ENCODE data around the gene USH1G. TPM values are rescaled to one million over a fixed set of nuclear protein-coding genes. Genes with fewer than 3 reads are reported as not detected.

USH1G gene
- total RNA-seq, 2 experiments from 2014 or later, result not detected

GRCh38 chr17:74868251-74868907 is 54.7 kb downstream of the USH1G start:
- H3K4me1 Mint-ChIP-seq (ENCODE audit: low read depth), result peaks cover 16% of the 10 kb centered on the region
- intact Hi-C loops (cut with micrococcal nuclease), result no loop called here
- CTCF ChIA-PET, result interaction anchor here (0.6 to 5.8 kb wide), 3 partner anchors 50 to 90 kb away, joined by 4 to 27 read pairs (median 5); no protein-coding TSS in a partner anchor
- H3K27me3 Mint-ChIP-seq (ENCODE audit: low read depth), result peaks cover 1% of the 10 kb centered on the region
- H3K27ac Mint-ChIP-seq, result no peak overlapping the region
- no peak for DNase-seq
- peaks cover 18% of the 10 kb centered on the region for H3K36me3 Mint-ChIP-seq (ENCODE audit: low read depth)
- no peak overlapping the region for H3K4me3 Mint-ChIP-seq
- H3K9me3 Mint-ChIP-seq, result no peaks in the 10 kb centered on the region

DNA sequence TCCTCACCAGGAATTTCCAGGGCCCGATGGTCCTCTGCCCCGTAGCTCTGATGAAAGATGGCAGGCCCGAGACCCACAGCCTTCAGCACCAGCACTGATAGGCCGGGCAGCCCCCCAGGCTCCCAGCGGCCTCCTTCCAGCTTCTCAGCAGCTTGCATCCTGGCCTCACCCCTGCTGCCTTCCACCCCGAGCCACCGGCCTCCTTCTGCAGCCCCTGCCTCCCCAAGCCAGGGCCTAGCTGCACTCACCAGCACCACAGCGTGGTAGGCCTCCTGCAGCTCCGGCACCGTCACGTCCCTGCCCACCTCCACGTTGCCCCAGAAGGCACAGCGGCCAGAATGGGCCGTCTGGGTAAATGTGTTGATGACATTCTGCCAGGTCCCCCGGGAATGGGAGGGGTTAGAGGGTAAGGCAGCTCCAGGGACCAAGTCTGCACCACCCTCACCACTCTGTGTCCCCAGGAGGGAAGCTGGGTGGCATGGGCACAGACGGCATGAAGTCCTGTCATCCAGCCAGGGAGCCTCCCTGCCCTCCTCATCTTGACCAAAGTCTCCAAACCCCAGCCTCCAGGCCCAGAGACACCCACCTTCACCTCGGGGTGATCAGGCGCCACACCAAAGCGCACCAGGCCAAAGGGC is 56.7 kb downstream of the USH1G start:
- DNase-seq, result no peak
- H3K27ac Mint-ChIP-seq, result no peak overlapping the region
- peaks cover 12% of the 10 kb centered on the region for H3K4me1 Mint-ChIP-seq (ENCODE audit: low read depth)
- H3K36me3 Mint-ChIP-seq (ENCODE audit: low read depth), result peaks cover 12% of the 10 kb centered on the region
- peaks cover 8% of the 10 kb centered on the region for H3K27me3 Mint-ChIP-seq (ENCODE audit: low read depth)
- intact Hi-C loops (cut with micrococcal nuclease), result no loop called here
- CTCF ChIA-PET, result interaction anchor here (1.0 to 10.0 kb wide), 14 partner anchors 7 to 130 kb away, joined by 3 to 165 read pairs (median 8); partner anchors contain the start of gene FDXR
- H3K4me3 Mint-ChIP-seq, result no peak overlapping the region
- no peaks in the 10 kb centered on the region for H3K9me3 Mint-ChIP-seq

Other genes with a start within 250 kb of the USH1G start
- not detected for gene CD300LF, start 210.3 kb downstream of the USH1G start, total RNA-seq
- 1 to 10 TPM; 2.1 to 2.3 TPM for gene RAB37, start 186.0 kb downstream of the USH1G start, total RNA-seq
- 10 to 100 TPM; 70.8 to 77.6 TPM for gene NHERF1, start 174.6 kb downstream of the USH1G start, total RNA-seq
- 10 to 100 TPM; 42.1 to 43.9 TPM for gene NAT9, start 146.9 kb downstream of the USH1G start, total RNA-seq
- gene GRIN2C, start 63.4 kb downstream of the USH1G start, total RNA-seq, result under 1 TPM in 1 of 2 experiments, not detected in 1; 0.07 TPM
- 10 to 100 TPM; 61.8 to 67.6 TPM for gene FDXR, start 50.3 kb downstream of the USH1G start, total RNA-seq
- not detected for gene FADS6, start 29.6 kb downstream of the USH1G start, total RNA-seq
- not detected for gene OTOP2, start 1.0 kb upstream of the USH1G start, total RNA-seq
- not detected for gene OTOP3, start 12.6 kb upstream of the USH1G start, total RNA-seq
- 1 to 10 TPM in 1 of 2 experiments, under 1 TPM in 1; 0.91 to 1.6 TPM for gene HID1, start 49.5 kb upstream of the USH1G start, total RNA-seq
- gene CDR2L, start 64.4 kb upstream of the USH1G start, total RNA-seq, result under 1 TPM; 0.49 to 0.93 TPM
- 10 to 100 TPM; 60.6 to 64.5 TPM for gene MRPL58, start 89.4 kb upstream of the USH1G start, total RNA-seq
- gene ATP5PD, start 123.7 kb upstream of the USH1G start, total RNA-seq, result 100 to 1,000 TPM; 227 to 249 TPM
- 10 to 100 TPM; 18.7 to 20.8 TPM for gene KCTD2, start 124.0 kb upstream of the USH1G start, total RNA-seq
- 1 to 10 TPM; 2.5 to 3.1 TPM for gene SLC16A5, start 164.7 kb upstream of the USH1G start, total RNA-seq
- 1 to 10 TPM; 3.8 to 4.9 TPM for gene ARMC7, start 186.7 kb upstream of the USH1G start, total RNA-seq
- 10 to 100 TPM; 49.7 to 55.2 TPM for gene NT5C, start 208.5 kb upstream of the USH1G start, total RNA-seq
- 100 to 1,000 TPM; 242 to 258 TPM for gene JPT1, start 231.3 kb upstream of the USH1G start, total RNA-seq

All from activated naive CD4-positive, alpha-beta T cell treated with anti-CD3 and anti-CD28 coated beads for 36 hours (primary cell).